ENCODE measurements around the gene SLC22A31.
"Not testable (repeated sequence)": the region's sequence is repeated elsewhere in the genome, so short reads cannot be mapped to it uniquely, and the experiment has no call there.

The SLC22A31 gene

DNA sequence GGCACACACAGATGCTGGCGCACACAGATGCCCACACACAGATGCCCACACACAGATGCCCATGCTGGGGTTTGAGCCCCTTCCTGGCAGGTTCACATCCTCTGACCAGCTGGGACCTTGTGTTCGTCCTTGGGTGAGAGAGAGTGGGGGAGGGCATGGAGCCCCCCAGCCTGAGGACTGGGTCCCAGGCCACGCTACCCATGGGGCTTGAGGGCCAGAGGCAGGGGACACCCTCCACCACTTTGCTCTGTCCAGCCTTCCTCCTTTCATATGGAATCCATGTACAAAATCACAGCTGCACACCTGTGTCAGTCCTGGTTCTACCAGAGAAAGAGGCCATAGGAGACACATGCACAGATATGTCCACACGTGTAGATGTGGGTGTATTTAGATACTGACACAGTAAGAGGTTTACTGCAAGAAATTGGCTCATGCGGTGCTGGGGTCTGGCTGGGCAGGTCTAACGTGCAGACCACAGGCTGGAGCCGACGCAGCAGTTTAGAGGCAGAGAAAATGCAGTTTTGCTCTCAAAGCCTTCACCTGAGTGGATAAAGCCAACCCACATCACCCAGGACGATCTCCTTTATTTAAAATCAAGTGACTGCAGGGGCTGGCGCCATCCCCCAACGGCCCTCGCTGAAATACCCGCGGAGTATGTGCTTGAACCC is 10.8 kb downstream of the SLC22A31 start:
- H2AFZ ChIP-seq (ENCODE audit: insufficient read depth, low read length, poor library complexity) = no peak overlapping the region
- no peaks in the 10 kb centered on the region for H3K36me3 ChIP-seq (ENCODE audit: control insufficient read depth in 1 of 2, insufficient read depth in 2 of 2, low read length in 2 of 2)
- no peak overlapping the region for H3K9ac ChIP-seq (ENCODE audit: low read length)
- H3K79me1 ChIP-seq (ENCODE audit: low read length) = no peaks in the 10 kb centered on the region
- peaks cover 4% of the 10 kb centered on the region for H3K27me3 ChIP-seq (ENCODE audit: insufficient read depth, low read length)
- no CpG with 5 or more reads among the region's 14 CpGs for WGBS (ENCODE audit: extremely low coverage, insufficient coverage, insufficient read length)
- peak in 1 of 2 donors; percentile 16 for DNase-seq
- peak overlapping the region; percentile 12 for H3K4me3 ChIP-seq (ENCODE audit: low read depth, low read length)
- H4K91ac ChIP-seq (ENCODE audit: low read depth, low read length) = no peak overlapping the region
- no peak overlapping the region for H3K4ac ChIP-seq (ENCODE audit: low read depth, low read length)
- H3K4me1 ChIP-seq (ENCODE audit: control insufficient read depth in 1 of 2, insufficient read depth in 2 of 2, low read length in 2 of 2) = peaks cover 0 to 4% of the 10 kb centered on the region in 2 experiments
- H3K4me2 ChIP-seq (ENCODE audit: low read length) = no peak overlapping the region
- no peak overlapping the region for H2BK5ac ChIP-seq (ENCODE audit: low read depth, low read length, poor library complexity)
- no peak overlapping the region for H3K18ac ChIP-seq (ENCODE audit: low read length)
- H3K27ac ChIP-seq (ENCODE audit: low read depth, low read length) = no peak overlapping the region
- H2AK5ac ChIP-seq (ENCODE audit: low read length) = no peak overlapping the region
- no peak overlapping the region for H2BK120ac ChIP-seq (ENCODE audit: insufficient read depth, low read length, poor library complexity)
- no peak overlapping the region for H4K8ac ChIP-seq (ENCODE audit: low read depth, low read length)
- peaks cover 6% of the 10 kb centered on the region for H3K9me3 ChIP-seq (ENCODE audit: insufficient read depth, low read depth, low read length)
- H3K23ac ChIP-seq (ENCODE audit: low read length) = no peak overlapping the region
- H3K79me2 ChIP-seq (ENCODE audit: control insufficient read depth, insufficient read depth, low read length, poor library complexity) = no peaks in the 10 kb centered on the region
- H4K12ac ChIP-seq (ENCODE audit: low read depth, low read length) = no peak overlapping the region
- no peak overlapping the region for H2BK12ac ChIP-seq (ENCODE audit: low read length)
- H3K14ac ChIP-seq (ENCODE audit: low read length) = no peak overlapping the region

DNA sequence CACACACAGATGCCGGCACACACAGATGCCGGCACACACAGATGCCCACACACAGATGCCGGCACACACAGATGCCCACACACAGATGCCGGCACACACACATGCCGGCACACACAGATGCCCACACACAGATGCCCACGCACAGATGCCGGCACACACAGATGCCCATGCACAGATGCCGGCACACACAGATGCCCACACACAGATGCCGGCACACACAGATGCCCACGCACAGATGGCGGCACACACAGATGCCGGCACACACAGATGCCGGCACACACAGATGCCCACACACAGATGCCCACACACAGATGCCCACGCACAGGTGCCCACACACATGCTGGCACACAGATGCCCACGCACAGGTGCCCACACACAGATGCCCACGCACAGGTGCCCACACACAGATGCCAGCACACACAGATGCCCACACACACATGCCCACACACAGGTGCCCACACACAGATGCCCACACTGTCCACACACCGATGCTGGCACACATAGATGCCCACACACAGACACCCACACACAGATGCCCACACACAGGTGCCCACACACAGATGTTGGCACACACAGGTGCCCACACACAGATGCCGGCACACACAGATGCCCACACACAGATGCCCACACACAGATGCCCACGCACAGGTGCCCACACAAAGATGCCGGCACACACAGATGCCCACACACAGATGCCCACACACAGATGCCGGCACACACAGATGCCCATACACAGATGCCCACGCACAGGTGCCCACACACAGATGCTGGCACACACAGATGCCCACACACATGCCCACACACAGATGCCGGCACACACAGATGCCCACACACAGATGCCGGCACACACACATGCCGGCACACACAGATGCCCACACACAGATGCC is 11.6 kb downstream of the SLC22A31 start:
- not testable (repeated sequence) for H3K4ac ChIP-seq (ENCODE audit: low read depth, low read length); H3K27me3 ChIP-seq (ENCODE audit: insufficient read depth, low read length); DNase-seq; H3K23ac ChIP-seq (ENCODE audit: low read length); H3K4me1 ChIP-seq (ENCODE audit: control insufficient read depth in 1 of 2, insufficient read depth in 2 of 2, low read length in 2 of 2); H3K18ac ChIP-seq (ENCODE audit: low read length); H3K9ac ChIP-seq (ENCODE audit: low read length); H2BK12ac ChIP-seq (ENCODE audit: low read length); H2BK5ac ChIP-seq (ENCODE audit: low read depth, low read length, poor library complexity); H3K36me3 ChIP-seq (ENCODE audit: control insufficient read depth in 1 of 2, insufficient read depth in 2 of 2, low read length in 2 of 2); H4K8ac ChIP-seq (ENCODE audit: low read depth, low read length); H2BK120ac ChIP-seq (ENCODE audit: insufficient read depth, low read length, poor library complexity); H3K27ac ChIP-seq (ENCODE audit: low read depth, low read length); H2AK5ac ChIP-seq (ENCODE audit: low read length); H2AFZ ChIP-seq (ENCODE audit: insufficient read depth, low read length, poor library complexity); H3K4me3 ChIP-seq (ENCODE audit: low read depth, low read length); H3K79me1 ChIP-seq (ENCODE audit: low read length); H4K91ac ChIP-seq (ENCODE audit: low read depth, low read length); H3K14ac ChIP-seq (ENCODE audit: low read length); H3K4me2 ChIP-seq (ENCODE audit: low read length); H3K9me3 ChIP-seq (ENCODE audit: insufficient read depth, low read depth, low read length); H4K12ac ChIP-seq (ENCODE audit: low read depth, low read length); H3K79me2 ChIP-seq (ENCODE audit: control insufficient read depth, insufficient read depth, low read length, poor library complexity)
- WGBS (ENCODE audit: extremely low coverage, insufficient coverage, insufficient read length) = no CpG with 5 or more reads among the region's 25 CpGs

DNA sequence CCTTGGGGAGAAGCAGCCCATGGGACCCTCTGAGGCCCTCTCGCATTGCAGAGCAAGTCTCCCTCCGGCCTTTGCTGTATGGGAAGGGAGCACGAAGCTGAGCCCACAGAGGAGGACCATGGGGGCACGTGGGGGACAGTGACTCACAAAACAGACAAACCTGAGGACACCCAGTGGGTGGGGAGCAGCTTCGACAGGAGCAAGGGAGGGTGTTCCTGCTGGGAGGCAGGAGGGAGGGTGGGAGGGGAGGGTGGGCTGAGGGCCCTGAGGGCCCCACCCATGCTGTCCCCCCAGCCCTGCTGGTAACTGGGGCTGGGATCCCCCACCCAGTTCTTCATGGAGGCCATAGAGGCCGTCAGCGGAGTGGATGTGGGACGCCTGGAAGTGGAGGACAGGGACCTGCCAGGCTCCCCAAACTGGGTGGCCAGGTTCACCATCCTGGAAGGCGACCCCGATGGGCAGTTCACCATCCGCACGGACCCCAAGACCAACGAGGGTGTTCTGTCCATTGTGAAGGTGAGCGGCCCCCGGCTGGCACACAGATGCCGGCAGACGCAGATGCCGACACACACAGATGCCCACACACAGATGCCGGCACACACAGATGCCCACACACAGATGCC is 12.5 kb downstream of the SLC22A31 start:
- no peaks in the 10 kb centered on the region for H3K36me3 ChIP-seq (ENCODE audit: control insufficient read depth in 1 of 2, insufficient read depth in 2 of 2, low read length in 2 of 2)
- no peak overlapping the region for H3K27ac ChIP-seq (ENCODE audit: low read depth, low read length)
- H3K4ac ChIP-seq (ENCODE audit: low read depth, low read length) = no peak overlapping the region
- H3K79me2 ChIP-seq (ENCODE audit: control insufficient read depth, insufficient read depth, low read length, poor library complexity) = no peaks in the 10 kb centered on the region
- no peak overlapping the region for H3K4me3 ChIP-seq (ENCODE audit: low read depth, low read length)
- peaks cover 0 to 4% of the 10 kb centered on the region in 2 experiments for H3K4me1 ChIP-seq (ENCODE audit: control insufficient read depth in 1 of 2, insufficient read depth in 2 of 2, low read length in 2 of 2)
- H3K9ac ChIP-seq (ENCODE audit: low read length) = no peak overlapping the region
- peaks cover 6% of the 10 kb centered on the region for H3K9me3 ChIP-seq (ENCODE audit: insufficient read depth, low read depth, low read length)
- no peak overlapping the region for H2BK120ac ChIP-seq (ENCODE audit: insufficient read depth, low read length, poor library complexity)
- H4K91ac ChIP-seq (ENCODE audit: low read depth, low read length) = no peak overlapping the region
- H3K4me2 ChIP-seq (ENCODE audit: low read length) = no peak overlapping the region
- no peak for DNase-seq
- H3K27me3 ChIP-seq (ENCODE audit: insufficient read depth, low read length) = peaks cover 4% of the 10 kb centered on the region
- H2AK5ac ChIP-seq (ENCODE audit: low read length) = no peak overlapping the region
- H4K12ac ChIP-seq (ENCODE audit: low read depth, low read length) = no peak overlapping the region
- H3K14ac ChIP-seq (ENCODE audit: low read length) = no peak overlapping the region
- H3K18ac ChIP-seq (ENCODE audit: low read length) = no peak overlapping the region
- no peak overlapping the region for H4K8ac ChIP-seq (ENCODE audit: low read depth, low read length)
- H2AFZ ChIP-seq (ENCODE audit: insufficient read depth, low read length, poor library complexity) = no peak overlapping the region
- no peak overlapping the region for H2BK12ac ChIP-seq (ENCODE audit: low read length)
- no peaks in the 10 kb centered on the region for H3K79me1 ChIP-seq (ENCODE audit: low read length)
- H3K23ac ChIP-seq (ENCODE audit: low read length) = no peak overlapping the region
- no peak overlapping the region for H2BK5ac ChIP-seq (ENCODE audit: low read depth, low read length, poor library complexity)
- WGBS (ENCODE audit: extremely low coverage, insufficient coverage, insufficient read length) = no CpG with 5 or more reads among the region's 19 CpGs

DNA sequence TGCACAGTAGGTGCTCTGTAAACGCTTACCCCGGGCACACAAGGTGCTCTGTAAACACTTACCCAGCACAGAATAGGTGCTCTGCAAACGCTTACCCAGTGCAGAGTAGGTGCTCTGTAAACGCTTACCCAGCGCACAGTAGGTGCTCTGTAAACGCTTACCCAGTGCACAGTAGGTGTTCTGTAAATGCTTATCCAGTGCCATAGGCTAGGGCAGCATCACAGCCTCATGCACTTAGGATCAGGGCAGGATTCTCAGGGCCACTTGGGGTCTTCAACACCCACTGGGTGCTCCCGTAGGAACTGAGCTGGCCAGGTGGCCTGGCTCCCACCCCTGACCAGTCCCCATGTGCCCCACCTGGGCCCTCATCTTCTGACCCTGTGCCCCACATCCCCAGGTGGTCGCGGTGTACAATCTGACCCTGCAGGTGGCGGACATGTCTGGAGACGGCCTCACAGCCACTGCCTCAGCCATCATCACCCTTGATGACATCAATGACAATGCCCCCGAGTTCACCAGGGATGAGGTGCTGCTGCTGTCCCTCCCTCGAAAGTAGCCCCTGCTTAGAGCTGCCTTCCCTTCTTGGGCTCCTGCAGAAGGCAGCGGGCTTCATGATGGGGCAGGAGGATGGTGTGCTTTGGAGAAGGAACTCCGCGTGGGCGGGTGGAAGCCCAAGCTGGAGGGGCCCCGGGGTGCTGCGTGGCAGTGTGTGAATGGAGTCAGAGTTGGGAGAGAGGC is 13.1 kb downstream of the SLC22A31 start:
- Histone ChIP-seq H4K12ac (ENCODE audit: low read depth, low read length) (no peak overlapping the region), H3K23ac (ENCODE audit: low read length) (no peak overlapping the region), H2BK12ac (ENCODE audit: low read length) (no peak overlapping the region), H3K18ac (ENCODE audit: low read length) (no peak overlapping the region), H2AK5ac (ENCODE audit: low read length) (no peak overlapping the region), H3K14ac (ENCODE audit: low read length) (no peak overlapping the region), H3K79me1 (ENCODE audit: low read length) (no peaks in the 10 kb centered on the region), H2BK120ac (ENCODE audit: insufficient read depth, low read length, poor library complexity) (no peak overlapping the region), H3K79me2 (ENCODE audit: control insufficient read depth, insufficient read depth, low read length, poor library complexity) (no peaks in the 10 kb centered on the region), H3K9ac (ENCODE audit: low read length) (no peak overlapping the region), H3K36me3 (ENCODE audit: control insufficient read depth in 1 of 2, insufficient read depth in 2 of 2, low read length in 2 of 2) (no peaks in the 10 kb centered on the region), H3K27ac (ENCODE audit: low read depth, low read length) (no peak overlapping the region), H3K27me3 (ENCODE audit: insufficient read depth, low read length) (peaks cover 3% of the 10 kb centered on the region), H3K9me3 (ENCODE audit: insufficient read depth, low read depth, low read length) (peaks cover 4% of the 10 kb centered on the region), H2BK5ac (ENCODE audit: low read depth, low read length, poor library complexity) (no peak overlapping the region), H4K91ac (ENCODE audit: low read depth, low read length) (no peak overlapping the region), H4K8ac (ENCODE audit: low read depth, low read length) (no peak overlapping the region), H3K4me3 (ENCODE audit: low read depth, low read length) (no peak overlapping the region), H3K4ac (ENCODE audit: low read depth, low read length) (no peak overlapping the region), H2AFZ (ENCODE audit: insufficient read depth, low read length, poor library complexity) (no peak overlapping the region), H3K4me1 (ENCODE audit: control insufficient read depth in 1 of 2, insufficient read depth in 2 of 2, low read length in 2 of 2) (peaks cover 0 to 3% of the 10 kb centered on the region in 2 experiments), H3K4me2 (ENCODE audit: low read length) (no peak overlapping the region)
- DNase-seq = peak; percentile 18 to 29
- no CpG with 5 or more reads among the region's 19 CpGs for WGBS (ENCODE audit: extremely low coverage, insufficient coverage, insufficient read length)

All from trophoblast cell (in vitro differentiated cells and primary cell).